Effector memory CD4-positive, alpha-beta T cell (primary cell): Measurements from ENCODE around the gene ERMAP.
A peak's percentile ranks its signal among the peaks of the same experiment; 100 is the strongest.

Source experiments
- DNase-seq, 3 donors: peaks; one replicate each; pipeline ENCODE4 v3.0.0-alpha.2; 2020
- H3K27ac ChIP-seq: 2 replicates; pipeline ENCODE4 v1.7.0; 2013; ENCODE audit warnings: mild to moderate bottlenecking, low read length, moderate library complexity; ENCODE audit not compliant: insufficient read depth, poor library complexity, severe bottlenecking
- H3K27me3 ChIP-seq: replicated peaks from 2 replicates; pipeline ENCODE4 v1.7.0; 2013; ENCODE audit warnings: mild to moderate bottlenecking, low read length; ENCODE audit not compliant: insufficient read depth, control insufficient read depth, poor library complexity, severe bottlenecking
- H3K36me3 ChIP-seq: 2 replicates; pipeline ENCODE4 v1.7.0; 2013; ENCODE audit warnings: mild to moderate bottlenecking, low read length, moderate library complexity; ENCODE audit not compliant: control insufficient read depth, insufficient read depth
- H3K4me1 ChIP-seq: 2 replicates; pipeline ENCODE4 v1.7.0; 2013; ENCODE audit warnings: low read length, mild to moderate bottlenecking; ENCODE audit not compliant: control insufficient read depth, insufficient read depth, poor library complexity, severe bottlenecking
- H3K4me3 ChIP-seq: 2 replicates; pipeline ENCODE4 v1.7.0; 2013; ENCODE audit warnings: low read length, low read depth, mild to moderate bottlenecking; ENCODE audit not compliant: insufficient read depth, poor library complexity, severe bottlenecking
- H3K9me3 ChIP-seq: 2 replicates; pipeline ENCODE4 v1.7.0; 2013; ENCODE audit warnings: mild to moderate bottlenecking, low read length, moderate library complexity; ENCODE audit not compliant: control insufficient read depth
- total RNA-seq, 3 donors: gene quantifications; one replicate each; lab custom pipeline; 2026; lab: John Stamatoyannopoulos, UW

ERMAP gene
- total RNA-seq, result 8.6 to 11.8 (median 8.7) reads per million in 3 donors

GRCh38 chr1:42816585-42817439, at the start of gene ERMAP, which contains the start of gene SVBP:
Gene ERMAP (plus strand): TSS chr1:42817122. CDS start chr1:42830449, 13,327 bp downstream.
Gene SVBP (minus strand): TSS chr1:42817397. CDS start chr1:42816544, 853 bp downstream.
- peak; percentile 90 to 92 (median 92) for DNase-seq

GRCh38 chr1:42767510-42768000, 49.4 kb upstream of the ERMAP start:
- peaks cover 4% of the 10 kb centered on the region for H3K36me3 ChIP-seq
- H3K4me3 ChIP-seq, result peak overlapping the region; percentile 98
- DNase-seq, result no peak
- no peaks in the 10 kb centered on the region for H3K9me3 ChIP-seq
- peak overlapping the region; percentile 88 for H3K27ac ChIP-seq
- H3K4me1 ChIP-seq, result peaks cover 19% of the 10 kb centered on the region
- H3K27me3 ChIP-seq, result no peaks in the 10 kb centered on the region

More at GRCh38 chr1:42816585-42817439, at the start of gene ERMAP, which contains the start of gene SVBP:
- Histone ChIP-seq H3K36me3 (no peaks in the 10 kb centered on the region), H3K27ac (peak within 1 kb of the TSS; percentile 92), H3K4me1 (peaks cover 16% of the 10 kb centered on the region), H3K9me3 (no peaks in the 10 kb centered on the region), H3K27me3 (no peaks in the 10 kb centered on the region), H3K4me3 (peak within 1 kb of the TSS; percentile 94)

GRCh38 chr1:42768172-42768571, 48.8 kb upstream of the ERMAP start:
- no peaks in the 10 kb centered on the region for H3K9me3 ChIP-seq
- H3K27ac ChIP-seq, result no peak overlapping the region
- no peak for DNase-seq
- H3K4me1 ChIP-seq, result peaks cover 19% of the 10 kb centered on the region
- H3K27me3 ChIP-seq, result no peaks in the 10 kb centered on the region
- peak overlapping the region; percentile 98 for H3K4me3 ChIP-seq
- H3K36me3 ChIP-seq, result peaks cover 4% of the 10 kb centered on the region

- Histone ChIP-seq H3K27me3 (no peaks in the 10 kb centered on the region), H3K36me3 (peaks cover 14% of the 10 kb centered on the region), H3K9me3 (no peaks in the 10 kb centered on the region), H3K4me1 (peaks cover 16% of the 10 kb centered on the region), H3K4me3 (no peak overlapping the region), H3K27ac (no peak overlapping the region)
- DNase-seq, result no peak
Measured at GRCh38 chr1:42769811-42770210, 47.1 kb upstream of the ERMAP start.

GRCh38 chr1:42773420-42773819, 43.5 kb upstream of the ERMAP start:
- H3K27ac ChIP-seq, result no peak overlapping the region
- peaks cover 1% of the 10 kb centered on the region for H3K4me1 ChIP-seq
- H3K9me3 ChIP-seq, result no peaks in the 10 kb centered on the region
- H3K4me3 ChIP-seq, result no peak overlapping the region
- H3K27me3 ChIP-seq, result no peaks in the 10 kb centered on the region
- DNase-seq, result no peak
- H3K36me3 ChIP-seq, result peaks cover 34% of the 10 kb centered on the region

- H3K4me1 ChIP-seq, result no peaks in the 10 kb centered on the region
- H3K9me3 ChIP-seq, result no peaks in the 10 kb centered on the region
- no peak for DNase-seq
- H3K36me3 ChIP-seq, result peaks cover 34% of the 10 kb centered on the region
- no peak overlapping the region for H3K4me3 ChIP-seq
- no peak overlapping the region for H3K27ac ChIP-seq
- H3K27me3 ChIP-seq, result no peaks in the 10 kb centered on the region
Measured at GRCh38 chr1:42774928-42775526, 41.9 kb upstream of the ERMAP start.

- DNase-seq, result no peak
- no peaks in the 10 kb centered on the region for H3K4me1 ChIP-seq
- H3K9me3 ChIP-seq, result no peaks in the 10 kb centered on the region
- H3K27ac ChIP-seq, result no peak overlapping the region
- H3K27me3 ChIP-seq, result no peaks in the 10 kb centered on the region
- peaks cover 40% of the 10 kb centered on the region for H3K36me3 ChIP-seq
- H3K4me3 ChIP-seq, result no peak overlapping the region
Measured at GRCh38 chr1:42776502-42776901, 40.4 kb upstream of the ERMAP start.

GRCh38 chr1:42777852-42778251, 39.1 kb upstream of the ERMAP start:
- H3K27me3 ChIP-seq, result no peaks in the 10 kb centered on the region
- no peaks in the 10 kb centered on the region for H3K9me3 ChIP-seq

GRCh38 chr1:42779725-42780124, 37.2 kb upstream of the ERMAP start:
- peaks cover 26% of the 10 kb centered on the region for H3K36me3 ChIP-seq
- H3K4me3 ChIP-seq, result no peak overlapping the region
- H3K4me1 ChIP-seq, result no peaks in the 10 kb centered on the region
- no peaks in the 10 kb centered on the region for H3K27me3 ChIP-seq
- no peak for DNase-seq
- H3K27ac ChIP-seq, result no peak overlapping the region
- H3K9me3 ChIP-seq, result no peaks in the 10 kb centered on the region

More at GRCh38 chr1:42777852-42778251, 39.1 kb upstream of the ERMAP start:
- H3K36me3 ChIP-seq, result peaks cover 36% of the 10 kb centered on the region
- H3K4me1 ChIP-seq, result no peaks in the 10 kb centered on the region
- H3K27ac ChIP-seq, result no peak overlapping the region
- DNase-seq, result peak in 1 of 3 donors; percentile 7
- no peak overlapping the region for H3K4me3 ChIP-seq

GRCh38 chr1:42780176-42780575, 36.7 kb upstream of the ERMAP start:
- Histone ChIP-seq H3K4me1 (peaks cover 4% of the 10 kb centered on the region), H3K36me3 (peaks cover 22% of the 10 kb centered on the region), H3K4me3 (no peak overlapping the region), H3K27ac (no peak overlapping the region), H3K9me3 (no peaks in the 10 kb centered on the region), H3K27me3 (no peaks in the 10 kb centered on the region)
- DNase-seq, result no peak
